Endothelial cell of umbilical vein (primary cell): ENCODE measurements around the gene MYLK2.

Experiments used
- EZH2 ChIP-seq: IDR thresholded peaks from 2 replicates; pipeline ENCODE4 v1.6.1; 2012; ENCODE audit warnings: borderline replicate concordance, low read depth, mild to moderate bottlenecking, moderate library complexity, low read length, inconsistent platforms; ENCODE audit not compliant: severe bottlenecking
- GATA2 ChIP-seq: IDR thresholded peaks from 2 replicates; pipeline ENCODE4 v1.7.0; 2011; ENCODE audit warnings: low read depth, mild to moderate bottlenecking, moderate library complexity, mixed read lengths, low read length; ENCODE audit not compliant: insufficient read length, insufficient read depth
- POLR2A ChIP-seq: IDR thresholded peaks from 2 replicates; pipeline ENCODE4 v1.6.1; 2012; ENCODE audit warnings: low read depth, mild to moderate bottlenecking, control low read depth, low read length
- POLR2AphosphoS5 ChIP-seq: IDR thresholded peaks from 2 replicates; pipeline ENCODE4 v1.6.1; 2012; ENCODE audit warnings: low read depth, mild to moderate bottlenecking, control low read depth, low read length, moderate library complexity; ENCODE audit not compliant: insufficient read depth
- TF ChIP-seq, protein P1 (sequence below), 2 donors: IDR thresholded peaks; 1 replicate in 1 of 2; 2 replicates in 1 of 2; pipeline ENCODE4 v1.5.1; 2011; ENCODE audit warnings: low read length in 2 of 2, mild to moderate bottlenecking in 2 of 2, moderate library complexity in 2 of 2, control low read depth in 1 of 2, inconsistent platforms in 1 of 2, low read depth in 1 of 2; ENCODE audit not compliant: insufficient read depth in 1 of 2; ENCODE audit errors: extremely low read depth in 1 of 2
- TF ChIP-seq, protein P2 (sequence below): IDR thresholded peaks from 2 replicates; pipeline ENCODE4 v1.6.1; 2011; ENCODE audit not compliant: insufficient read depth, insufficient read length

DNA sequence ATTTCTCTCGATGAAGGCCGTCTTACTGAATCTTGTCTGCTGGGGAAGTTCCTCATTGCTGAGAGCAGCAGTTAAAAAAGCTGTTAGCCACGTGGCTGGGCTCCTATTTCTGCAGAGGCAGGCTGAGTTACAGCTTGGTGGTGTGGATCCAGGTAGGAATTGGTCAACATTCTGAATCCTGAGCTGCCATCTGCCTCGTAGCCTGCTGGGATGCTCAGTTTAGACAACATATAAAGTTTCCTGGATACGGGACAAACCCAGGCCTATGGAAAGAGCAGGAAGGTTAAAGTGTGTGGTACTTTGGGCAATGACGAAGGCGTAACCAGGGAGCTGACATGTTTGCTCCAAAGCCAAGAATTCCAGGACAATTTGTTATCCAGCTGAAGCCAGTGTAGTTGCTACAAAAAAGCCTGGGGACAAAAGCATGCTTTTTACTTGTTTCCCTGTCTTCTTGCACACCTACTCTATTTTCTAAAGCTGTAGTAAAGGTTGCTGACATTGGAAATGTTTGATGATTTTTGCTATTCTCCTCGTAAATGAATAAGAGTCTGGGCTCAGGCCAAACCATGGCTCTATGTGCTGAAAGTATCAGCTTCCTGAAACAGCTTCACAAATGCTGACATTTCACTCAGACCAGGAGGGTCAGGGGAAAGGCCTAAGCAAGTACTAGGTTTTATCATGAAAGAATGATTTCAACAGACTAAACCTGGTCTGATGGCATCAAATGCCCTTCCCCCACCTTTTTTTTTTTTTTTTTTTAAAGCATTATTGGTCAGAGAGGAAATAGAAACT lies 12.4 kb upstream of the MYLK2 start:
- no peak for TF ChIP-seq POLR2AphosphoS5
- TF ChIP-seq, protein P1, sequence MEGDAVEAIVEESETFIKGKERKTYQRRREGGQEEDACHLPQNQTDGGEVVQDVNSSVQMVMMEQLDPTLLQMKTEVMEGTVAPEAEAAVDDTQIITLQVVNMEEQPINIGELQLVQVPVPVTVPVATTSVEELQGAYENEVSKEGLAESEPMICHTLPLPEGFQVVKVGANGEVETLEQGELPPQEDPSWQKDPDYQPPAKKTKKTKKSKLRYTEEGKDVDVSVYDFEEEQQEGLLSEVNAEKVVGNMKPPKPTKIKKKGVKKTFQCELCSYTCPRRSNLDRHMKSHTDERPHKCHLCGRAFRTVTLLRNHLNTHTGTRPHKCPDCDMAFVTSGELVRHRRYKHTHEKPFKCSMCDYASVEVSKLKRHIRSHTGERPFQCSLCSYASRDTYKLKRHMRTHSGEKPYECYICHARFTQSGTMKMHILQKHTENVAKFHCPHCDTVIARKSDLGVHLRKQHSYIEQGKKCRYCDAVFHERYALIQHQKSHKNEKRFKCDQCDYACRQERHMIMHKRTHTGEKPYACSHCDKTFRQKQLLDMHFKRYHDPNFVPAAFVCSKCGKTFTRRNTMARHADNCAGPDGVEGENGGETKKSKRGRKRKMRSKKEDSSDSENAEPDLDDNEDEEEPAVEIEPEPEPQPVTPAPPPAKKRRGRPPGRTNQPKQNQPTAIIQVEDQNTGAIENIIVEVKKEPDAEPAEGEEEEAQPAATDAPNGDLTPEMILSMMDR (IDR thresholded peaks at IDR 0.05; ENCODE audit: extremely low read depth in 1 of 2, insufficient read depth in 1 of 2, low read depth in 1 of 2, low read length in 2 of 2), result no peak
- TF ChIP-seq POLR2A, result no peak
- TF ChIP-seq, protein P2, sequence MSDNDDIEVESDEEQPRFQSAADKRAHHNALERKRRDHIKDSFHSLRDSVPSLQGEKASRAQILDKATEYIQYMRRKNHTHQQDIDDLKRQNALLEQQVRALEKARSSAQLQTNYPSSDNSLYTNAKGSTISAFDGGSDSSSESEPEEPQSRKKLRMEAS, result no peak
- TF ChIP-seq EZH2, result no peak
- no peak for TF ChIP-seq GATA2
